Cerebellar nuclear complex (tissue), 1 donor: ENCODE measurements around the gene NOXA1.
"Not testable (repeated sequence)": the region's sequence is repeated elsewhere in the genome, so short reads cannot be mapped to it uniquely, and the experiment has no call there.

Experiments used
- DNase-seq, 2 experiments: peaks; one replicate each; lab custom pipeline; 2025; lab: John Stamatoyannopoulos, UW

NOXA1 gene

DNA sequence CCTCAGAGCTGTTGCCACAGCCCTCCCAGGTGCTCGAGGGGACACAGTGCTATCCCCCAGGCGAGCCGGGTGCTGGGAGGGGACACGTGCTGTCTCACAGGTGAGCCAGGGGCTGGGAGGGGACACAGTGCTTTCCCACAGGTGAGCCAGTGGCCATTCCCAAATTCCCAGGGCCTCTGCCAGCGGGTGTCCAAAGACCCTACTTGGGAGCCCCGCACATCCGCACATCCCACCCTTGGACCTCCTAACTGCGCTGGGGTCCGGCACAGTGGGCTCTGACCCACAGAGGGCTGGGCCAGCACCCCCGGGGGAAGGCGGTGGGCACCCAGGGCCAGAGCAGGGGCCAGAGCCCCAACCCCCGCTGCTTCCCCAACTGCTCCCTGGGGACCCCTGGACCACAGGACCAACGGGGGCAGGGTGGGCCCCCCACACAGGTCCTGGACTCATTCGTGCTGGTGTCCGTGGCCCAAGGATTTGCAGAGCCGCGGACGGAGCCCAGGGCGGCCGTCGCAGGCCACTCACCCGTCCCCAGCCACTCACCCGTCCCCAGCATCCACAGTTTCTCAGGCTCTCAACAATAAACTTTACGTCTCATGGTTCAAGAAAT, 18.1 kb upstream of the NOXA1 start:
- DNase-seq: no peak

DNA sequence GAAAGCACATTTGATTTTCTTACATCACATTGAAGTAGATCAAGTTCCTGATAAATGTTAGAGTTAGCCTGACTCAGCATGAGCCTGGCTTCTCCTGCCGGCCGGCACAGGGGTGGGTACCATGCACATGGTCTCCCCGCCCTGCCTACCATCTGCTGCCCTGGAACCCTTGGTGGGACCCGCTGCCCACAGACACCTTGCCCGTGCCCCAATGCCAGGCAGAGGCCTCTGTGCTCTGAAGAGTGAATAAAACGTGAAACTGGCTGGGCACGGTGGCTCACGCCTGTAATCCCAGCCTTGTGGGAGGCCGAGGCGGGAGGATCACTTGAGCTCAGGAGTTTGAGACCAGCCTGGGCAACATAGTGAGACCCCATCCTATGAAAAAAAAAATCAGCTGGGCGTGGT, 17.5 kb upstream of the NOXA1 start:
- DNase-seq: no peak

DNA sequence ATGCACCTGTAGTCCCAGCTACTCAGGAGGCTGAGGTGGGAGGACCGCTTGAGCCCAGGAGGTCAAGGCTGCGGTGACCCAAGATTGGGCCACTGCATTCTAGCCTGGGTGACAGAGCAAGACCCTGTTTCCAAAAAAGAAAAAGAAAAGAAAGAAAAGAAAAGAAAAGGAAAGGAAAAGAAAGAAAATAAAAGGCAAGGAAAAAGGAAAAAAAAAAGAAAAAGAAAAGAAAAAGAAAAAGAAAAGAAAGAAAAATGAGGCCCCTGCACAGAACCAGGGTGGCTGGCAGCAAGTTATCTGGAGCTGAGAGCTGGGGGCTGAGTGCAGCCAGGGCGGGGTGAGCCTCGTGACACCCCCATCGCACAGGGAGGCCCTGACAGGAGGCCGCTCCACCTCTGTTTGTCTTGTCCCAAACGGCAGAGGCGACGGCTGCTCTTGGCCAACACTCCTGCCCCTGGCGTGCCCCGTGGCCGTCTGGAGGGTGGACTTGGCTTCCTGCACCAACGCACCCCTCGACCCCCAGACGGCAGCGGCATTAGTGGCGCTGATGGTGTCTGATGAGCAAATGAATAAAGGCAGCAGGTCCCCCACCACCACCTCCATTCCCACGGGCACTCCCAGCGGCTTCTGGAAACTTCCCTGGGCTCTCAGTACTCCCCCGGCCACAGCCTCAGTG, 17.0 kb upstream of the NOXA1 start:
- no peak for DNase-seq

DNA sequence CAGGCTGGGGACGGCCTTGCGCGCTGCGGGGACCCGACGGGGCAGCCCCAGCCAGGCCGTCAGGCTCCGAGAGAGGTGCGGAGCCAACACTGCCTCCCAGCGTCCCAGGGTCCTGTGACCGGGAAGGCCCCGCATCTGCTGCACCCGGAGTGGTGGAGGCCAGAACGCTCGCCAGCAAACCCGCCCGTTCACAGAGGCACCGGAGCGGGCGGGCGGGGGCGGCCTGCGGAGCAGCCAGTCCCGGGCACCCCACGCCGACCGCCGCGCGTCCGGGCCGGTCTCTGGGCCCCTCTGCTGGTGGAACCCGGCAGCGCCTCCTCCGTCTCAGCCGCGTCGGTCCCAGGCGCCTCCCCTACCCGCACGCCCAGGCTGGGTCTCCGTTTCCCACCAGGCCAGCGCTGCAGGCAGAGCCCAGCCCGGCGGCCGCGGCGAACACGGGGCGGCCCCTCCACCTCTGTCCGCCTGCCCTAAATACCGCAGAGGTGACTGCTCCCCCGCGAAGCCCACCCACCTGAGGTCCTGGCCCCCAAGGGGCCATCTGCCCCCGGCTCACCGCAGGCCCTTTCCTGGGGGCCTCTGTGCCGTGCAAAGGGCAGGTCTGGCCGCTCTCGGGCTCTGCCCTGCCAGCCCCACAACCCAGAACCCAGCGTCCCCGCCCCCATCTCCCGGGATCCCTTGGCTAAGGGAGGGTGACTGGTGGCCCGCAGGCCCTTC, 16.2 kb upstream of the NOXA1 start:
- no peak for DNase-seq

DNA sequence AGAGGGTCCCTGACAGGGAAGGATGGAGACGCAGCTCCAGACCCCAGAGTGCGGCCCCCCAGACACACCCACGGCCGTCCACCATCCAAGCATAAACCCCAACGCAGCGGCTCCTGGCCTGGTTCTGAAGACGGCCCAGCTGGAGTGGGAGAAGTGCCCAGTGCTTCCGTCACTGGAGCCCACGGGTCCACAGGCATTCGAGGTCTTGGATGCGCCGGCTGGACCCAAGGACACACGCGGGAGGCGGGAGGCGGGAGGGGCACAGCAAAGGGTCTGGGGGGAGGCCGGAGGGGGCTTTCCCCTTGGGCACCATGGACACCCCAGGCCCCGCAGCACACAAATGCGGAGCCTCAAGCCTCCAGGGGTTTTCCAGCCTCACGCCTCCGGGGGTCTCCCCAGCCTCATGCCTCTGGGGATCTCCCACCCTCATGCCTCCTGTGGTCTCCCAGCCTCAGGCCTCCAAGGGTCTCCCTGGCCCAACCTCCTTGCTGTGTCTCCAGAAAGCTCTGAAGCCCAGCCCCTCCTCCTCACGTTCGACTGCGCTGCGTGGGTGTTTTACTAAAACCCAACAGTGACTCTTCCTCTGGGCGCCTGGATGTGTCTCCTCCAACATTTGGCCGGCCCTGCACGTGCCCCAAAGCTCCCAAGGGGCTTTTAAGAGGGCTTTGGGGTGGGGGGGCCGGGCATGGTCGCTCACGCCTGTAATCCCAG, 15.4 kb upstream of the NOXA1 start:
- no peak for DNase-seq

DNA sequence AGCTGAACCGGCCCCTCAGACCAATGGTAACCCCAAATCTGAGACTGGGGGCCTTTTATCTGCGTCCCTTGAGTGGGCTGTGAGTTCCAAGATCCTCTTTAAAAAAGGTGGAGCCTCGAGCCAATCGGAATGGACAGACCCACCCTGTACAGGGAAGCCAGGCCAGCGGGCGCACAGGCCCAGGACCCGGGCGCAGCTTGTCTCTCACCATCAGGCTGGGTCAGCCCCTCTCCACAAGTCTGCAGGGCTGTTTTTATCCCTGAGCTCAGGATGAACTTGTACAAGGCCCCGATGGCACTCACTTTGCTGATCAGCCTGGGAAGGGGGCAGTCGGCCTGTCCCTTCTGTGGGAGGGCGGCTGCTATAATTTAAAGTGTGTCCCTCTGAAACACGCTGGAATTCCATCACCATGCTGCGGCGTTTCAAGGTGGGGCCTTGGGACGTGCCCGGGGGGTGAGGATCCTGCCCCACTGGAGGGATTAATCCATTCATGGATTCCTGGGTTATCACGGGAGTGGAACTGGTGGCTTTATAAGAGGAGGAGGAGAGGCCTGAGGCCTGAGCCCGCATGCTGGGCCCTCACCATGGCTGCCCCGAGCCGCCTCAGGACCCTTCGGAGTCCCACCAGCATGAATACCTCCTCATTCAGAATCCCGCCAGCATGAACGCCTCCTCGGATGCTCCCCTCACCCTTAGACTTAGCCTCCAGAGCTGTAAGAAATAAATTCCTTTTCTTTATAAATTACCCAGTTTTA, 14.4 kb upstream of the NOXA1 start:
- no peak for DNase-seq

DNA sequence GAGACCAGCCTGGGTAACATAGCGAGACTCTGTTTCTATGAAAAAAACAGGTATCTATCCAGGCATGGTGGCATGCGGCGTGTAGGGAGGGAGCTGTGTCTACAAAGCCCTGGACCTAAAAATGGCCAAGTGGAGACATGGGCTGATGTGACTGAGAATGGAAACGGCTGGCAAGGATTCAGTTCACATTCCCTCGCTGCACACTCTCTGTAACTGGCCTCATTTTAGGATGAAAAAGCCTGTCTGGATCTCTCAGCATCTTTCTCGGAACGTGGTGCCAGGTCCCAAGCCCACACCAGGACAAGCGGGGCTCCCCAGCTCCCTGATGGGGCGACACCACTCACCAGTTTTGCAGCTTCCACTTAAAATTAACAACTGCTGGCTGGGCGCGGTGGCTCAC, 13.7 kb upstream of the NOXA1 start:
- no peak for DNase-seq

DNA sequence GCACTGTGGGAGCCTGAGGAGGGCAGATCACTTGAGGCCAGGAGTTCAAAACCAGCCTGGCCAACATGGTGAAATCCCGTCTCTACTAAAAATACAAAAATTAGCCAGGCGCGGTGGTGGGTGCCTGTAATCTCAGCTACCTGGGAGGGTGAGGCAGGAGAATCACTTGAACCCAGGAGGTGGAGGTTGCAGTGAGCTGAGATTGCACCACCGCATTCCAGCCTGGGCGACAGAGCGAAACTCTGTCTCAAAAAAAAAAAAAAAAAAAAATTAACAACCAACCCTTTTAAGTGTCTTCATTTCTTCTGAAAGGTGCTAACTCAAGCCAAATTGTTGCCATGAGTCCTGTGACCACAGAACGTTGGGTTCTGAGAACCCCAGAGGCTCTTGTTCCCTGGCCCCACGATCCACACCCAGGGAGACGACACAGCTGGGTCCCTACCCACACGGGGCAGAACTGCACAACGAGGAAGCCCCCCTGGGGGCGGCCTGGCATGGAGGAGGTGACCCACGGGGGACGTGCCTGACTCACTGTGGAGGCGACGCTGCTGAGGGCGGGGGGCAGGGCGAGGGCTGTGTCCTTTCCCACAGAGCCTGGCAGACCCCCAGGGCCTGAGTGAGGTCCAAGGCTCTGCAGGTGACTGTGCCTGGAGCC, 12.8 kb upstream of the NOXA1 start:
- DNase-seq: not testable (repeated sequence)

DNA sequence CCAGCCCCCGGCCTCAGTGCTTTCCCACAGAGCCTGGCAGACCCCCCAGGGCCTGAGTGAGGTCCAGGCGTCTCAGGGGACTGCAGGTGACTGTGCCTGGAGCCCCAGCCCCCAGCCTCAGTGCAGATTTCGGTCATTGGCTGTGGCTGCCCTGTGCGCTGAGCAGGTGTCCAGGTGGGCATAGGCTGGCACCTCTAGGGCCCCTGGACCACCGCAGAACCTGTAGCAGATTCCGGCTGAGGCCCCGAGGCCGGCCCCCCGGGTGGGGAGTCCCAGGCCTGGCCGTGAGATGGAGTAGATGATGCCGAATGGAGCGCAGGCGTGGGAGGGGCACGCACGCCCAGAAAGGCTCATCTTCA, 12.3 kb upstream of the NOXA1 start:
- no peak for DNase-seq

DNA sequence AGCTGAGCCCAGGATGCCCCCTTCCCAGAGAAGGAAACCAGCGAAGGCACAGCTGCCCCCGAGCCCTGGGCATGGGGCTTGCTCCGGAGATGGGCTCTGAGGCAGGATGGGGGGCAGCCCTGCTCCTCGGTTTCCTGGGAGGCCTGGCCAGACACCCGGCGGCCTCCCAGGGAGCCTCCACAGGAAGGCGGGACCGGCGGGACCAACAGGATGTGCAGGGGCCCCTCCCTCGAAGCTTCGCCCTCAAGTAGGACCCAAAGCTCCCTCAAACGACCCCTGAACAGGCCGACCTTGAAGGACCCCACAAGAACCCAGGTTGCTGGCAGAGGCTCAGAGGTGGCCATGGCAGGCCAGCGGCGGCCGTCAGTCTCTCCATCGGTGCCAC, 11.9 kb upstream of the NOXA1 start:
- DNase-seq: no peak

DNA sequence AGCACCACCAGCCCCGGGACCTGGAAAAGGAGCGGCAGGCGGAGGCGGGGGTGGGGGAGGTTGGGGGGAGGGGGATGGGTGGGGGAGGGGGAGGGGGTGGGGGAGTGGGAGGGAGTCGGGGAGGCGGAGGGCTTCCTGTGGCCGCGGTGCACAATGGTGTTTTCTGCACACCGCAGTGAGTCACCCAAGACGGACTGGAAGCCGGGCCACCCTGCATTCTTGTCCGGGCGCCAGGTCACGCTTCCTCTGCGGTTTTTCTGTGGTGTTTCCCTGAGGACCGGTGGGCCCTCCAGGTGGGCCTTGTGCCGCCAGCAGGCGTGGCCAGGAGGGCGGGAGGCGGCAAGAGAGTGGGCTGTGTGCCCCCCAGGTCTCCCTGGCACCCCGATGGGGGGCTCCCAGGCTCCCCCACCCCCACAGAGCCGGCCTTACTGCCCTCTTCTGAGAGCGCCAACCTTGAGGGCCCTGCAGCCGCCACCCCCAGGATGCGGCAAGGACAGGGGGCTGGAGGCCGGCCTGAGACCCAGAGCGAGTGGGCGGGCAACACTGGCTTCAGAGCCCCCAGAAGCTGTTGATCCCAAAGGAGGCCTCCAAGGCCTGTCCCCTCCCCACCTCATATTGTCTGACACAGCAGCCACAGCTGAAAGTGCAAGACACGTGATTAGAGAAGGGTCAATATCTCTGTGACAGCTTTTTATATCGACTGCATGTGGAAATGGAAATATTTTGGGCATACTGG, 11.4 kb upstream of the NOXA1 start:
- no peak for DNase-seq

DNA sequence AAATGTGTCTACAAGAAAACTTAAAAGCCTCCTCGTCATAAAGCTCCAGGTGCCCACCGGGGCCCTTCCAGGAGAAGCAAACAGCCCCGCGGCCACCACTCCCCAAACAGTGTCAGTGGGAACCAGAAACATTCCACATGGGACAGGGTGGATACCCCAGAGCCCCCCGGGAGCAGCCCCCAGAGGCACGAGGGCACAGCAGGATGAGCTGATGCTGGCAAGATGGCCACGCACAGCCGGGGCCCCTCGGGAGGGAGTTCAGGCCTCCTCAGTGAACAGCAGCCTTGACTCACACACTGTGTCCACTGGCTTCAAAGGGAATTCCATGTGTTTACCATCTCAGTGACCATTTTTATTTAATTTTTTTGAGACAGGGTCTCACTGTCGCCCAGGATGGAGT, 10.8 kb upstream of the NOXA1 start:
- no peak for DNase-seq

DNA sequence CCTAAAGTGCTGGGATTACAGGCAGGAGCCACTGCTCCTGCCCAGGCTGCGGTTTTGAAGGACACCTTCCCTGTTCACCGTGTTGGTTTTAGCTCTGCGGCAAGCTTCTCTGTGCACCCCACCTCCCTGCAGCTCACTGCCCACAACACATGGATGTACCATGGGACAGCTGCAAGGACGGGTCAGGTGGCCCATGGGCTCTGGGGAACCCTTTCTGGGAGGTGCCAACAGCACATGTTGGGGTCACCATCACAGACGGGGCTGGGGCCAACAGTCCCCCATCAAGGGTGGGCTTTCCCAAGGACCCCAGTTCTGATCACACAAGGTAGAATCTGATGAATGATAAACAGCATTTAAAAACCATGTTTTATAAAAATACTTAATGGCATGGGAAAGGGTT, 7.7 kb upstream of the NOXA1 start:
- no peak for DNase-seq

DNA sequence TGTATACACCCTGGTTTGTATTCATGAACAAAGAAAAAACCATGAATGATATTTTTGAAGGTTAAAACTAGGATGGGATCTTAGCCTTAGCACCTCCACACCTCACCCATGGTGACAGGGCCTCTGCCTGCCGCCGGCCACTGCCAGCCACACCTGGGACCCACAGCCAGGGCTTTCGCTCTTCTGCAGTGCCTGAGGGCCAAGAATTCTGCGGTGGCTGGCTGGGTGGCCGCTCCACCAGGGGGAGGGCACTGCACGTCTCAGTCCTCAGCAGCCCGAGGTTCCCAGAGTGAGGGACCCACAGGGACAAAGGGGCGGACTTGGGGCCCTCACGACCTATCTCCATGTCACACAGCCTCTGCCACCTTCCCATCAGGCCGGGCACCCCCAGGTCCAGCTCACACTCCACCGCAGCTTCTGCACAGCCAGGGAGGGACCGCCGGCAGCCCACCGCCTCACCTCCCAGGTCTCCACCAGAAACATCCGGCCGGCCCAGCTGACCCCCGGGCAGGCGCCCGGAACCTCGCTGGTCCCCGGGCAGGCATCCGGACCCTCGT, 7.1 kb upstream of the NOXA1 start:
- no peak for DNase-seq

DNA sequence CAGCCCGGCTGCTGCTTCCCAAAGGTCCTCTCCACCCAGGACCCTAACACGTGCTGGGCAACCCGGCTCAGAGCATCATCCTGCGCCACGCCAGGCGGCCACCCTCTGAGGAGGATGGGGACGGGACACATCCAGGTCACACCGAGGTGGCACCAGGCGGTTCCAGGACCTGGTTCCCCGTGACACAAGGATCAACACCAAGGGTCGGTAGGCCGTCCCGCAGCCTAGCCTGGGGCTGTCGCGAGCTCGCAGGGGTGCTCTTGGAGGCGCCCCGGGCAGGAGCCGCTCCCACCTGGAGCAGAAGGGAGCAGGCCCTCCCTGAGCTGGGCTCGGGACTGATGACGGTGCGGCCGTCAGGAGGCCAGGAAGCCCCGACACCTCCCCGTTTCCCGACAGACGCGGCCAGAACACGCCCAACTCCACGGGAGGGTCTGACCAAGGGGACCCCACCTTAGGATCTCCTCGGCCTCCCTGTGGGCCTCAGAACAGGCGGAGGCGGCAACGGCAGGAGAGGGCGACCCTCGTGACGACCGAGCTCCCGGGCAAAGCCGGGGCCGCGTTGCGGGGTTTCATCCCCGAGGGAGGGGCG, 6.5 kb upstream of the NOXA1 start:
- DNase-seq: no peak

DNA sequence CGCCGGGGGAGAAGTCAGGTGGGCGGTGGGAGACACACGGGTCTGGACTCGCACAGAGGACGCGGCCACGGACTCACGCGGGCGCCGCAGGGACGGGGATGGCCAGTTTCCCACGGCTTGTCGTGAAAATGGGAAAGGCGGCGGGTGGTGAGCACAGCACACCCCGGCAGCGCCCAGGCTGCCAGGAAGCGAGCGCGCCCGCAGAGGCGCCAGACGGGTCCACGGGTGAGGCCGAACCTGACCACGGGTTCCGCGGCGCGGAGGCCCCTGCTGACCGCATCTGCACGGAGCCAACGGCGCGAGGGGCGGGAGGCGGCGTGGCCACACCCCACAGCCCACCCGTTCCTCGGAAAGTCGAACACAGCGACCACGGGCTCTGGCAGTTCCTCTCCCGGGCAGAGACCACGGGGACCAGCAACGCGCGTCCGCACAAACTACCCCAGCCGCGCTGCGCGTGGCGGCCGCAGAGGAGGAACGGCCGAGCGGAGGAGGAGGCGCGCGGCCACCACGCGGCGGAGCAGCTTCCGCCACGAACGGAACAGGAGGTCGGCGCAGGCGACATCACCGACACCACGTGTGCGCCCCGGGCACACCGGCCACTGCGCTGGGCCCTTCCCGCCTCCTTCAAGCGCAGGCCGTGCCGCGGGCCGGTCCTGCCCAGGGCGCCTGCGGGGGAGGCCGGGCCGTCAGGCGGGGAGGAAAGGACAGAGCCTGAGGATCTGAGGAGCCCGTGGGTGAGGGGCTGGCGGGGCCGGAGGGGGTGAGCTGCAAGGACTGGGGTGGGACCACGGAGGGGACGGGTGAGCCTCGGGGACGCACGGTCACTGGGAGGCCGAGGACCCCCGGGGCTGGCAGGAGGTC, 5.8 kb upstream of the NOXA1 start:
- DNase-seq: no peak

DNA sequence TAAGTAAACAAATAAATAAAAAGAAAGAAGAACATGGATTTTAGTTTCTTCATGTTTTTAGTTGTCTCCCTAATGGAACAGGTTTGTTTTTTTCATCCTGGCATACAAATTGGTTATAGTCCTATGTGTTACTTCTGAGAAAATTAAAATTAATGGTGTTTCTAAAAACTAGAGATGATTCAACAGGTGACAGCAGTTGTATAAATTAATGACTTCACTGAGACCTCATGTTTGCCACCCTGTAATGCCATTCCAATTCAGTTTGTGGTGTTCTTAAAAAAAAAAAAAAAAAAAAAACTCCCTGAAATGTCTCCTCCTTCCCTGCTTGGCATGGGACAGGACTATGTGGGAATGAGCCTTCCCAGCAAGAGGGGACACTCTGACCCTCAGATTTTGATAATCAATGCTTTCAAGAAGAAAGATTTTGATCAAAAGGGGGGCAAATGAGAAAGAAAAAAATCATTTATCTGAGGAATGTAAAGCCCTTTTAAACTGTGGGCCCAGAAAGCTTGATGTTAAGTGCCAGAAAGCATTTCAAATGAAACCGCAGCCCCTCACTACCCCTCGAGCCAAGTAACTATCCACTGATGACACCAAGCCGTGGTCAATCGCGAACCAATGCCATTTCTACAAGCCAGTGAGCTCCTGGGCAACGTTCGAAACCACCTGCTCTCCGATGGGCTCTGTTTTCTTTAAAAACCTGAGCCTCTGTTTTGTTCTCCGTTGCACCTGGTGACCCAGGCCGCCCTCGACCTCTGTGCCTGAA, 1.2 kb upstream of the NOXA1 start:
- no peak for DNase-seq

DNA sequence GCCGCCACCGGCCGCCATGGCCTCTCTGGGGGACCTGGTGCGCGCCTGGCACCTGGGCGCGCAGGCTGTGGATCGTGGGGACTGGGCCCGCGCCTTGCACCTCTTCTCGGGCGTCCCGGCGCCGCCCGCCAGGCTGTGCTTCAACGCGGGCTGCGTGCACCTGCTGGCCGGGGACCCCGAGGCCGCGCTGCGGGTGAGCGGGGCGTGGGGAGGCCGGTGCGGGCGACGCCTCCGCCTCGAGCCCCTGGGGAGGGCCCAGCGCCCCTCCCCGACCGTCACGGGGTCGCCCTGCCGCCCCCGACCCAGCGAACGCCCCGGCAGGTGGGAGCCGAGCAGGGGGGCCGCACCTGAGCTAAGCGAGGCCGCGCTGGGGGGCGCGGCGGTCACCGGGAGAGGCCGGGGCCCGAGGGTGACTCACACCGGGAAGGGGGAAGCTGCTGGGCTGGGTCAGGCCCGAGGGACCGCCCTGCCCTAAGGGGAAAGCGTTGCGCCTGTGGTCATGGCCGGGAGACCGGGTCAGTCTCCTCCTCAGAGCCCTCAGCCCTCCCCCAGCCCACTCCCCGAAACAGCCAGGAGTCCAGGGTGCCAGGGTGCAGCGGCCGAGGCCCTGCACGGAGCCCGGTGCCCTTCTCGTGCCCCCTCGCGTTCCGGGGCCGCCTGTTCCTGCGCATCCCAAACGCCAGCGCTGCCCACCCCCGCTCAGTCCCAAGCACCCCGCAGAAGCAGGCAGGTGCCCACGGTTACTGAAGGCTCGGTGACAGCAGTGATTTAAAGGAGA, 510 bp downstream of the NOXA1 start:
- no peak for DNase-seq
